DND-41 (cell line): ENCODE data around the gene GUCY1A1.

ENCODE experiments used
- EZH2 ChIP-seq: IDR thresholded peaks from 3 replicates; pipeline ENCODE4 v1.6.1; 2012; ENCODE audit warnings: borderline replicate concordance, low read depth, mild to moderate bottlenecking, moderate library complexity, low read length, inconsistent platforms; ENCODE audit not compliant: severe bottlenecking
- TF ChIP-seq, protein P1 (sequence below): IDR thresholded peaks from 2 replicates; pipeline ENCODE4 v1.5.1; 2012; ENCODE audit warnings: borderline replicate concordance, low read length, moderate library complexity, mild to moderate bottlenecking; ENCODE audit not compliant: poor library complexity, severe bottlenecking; ENCODE audit errors: extremely low read depth

- TF ChIP-seq EZH2: no peak
- TF ChIP-seq, protein P1, sequence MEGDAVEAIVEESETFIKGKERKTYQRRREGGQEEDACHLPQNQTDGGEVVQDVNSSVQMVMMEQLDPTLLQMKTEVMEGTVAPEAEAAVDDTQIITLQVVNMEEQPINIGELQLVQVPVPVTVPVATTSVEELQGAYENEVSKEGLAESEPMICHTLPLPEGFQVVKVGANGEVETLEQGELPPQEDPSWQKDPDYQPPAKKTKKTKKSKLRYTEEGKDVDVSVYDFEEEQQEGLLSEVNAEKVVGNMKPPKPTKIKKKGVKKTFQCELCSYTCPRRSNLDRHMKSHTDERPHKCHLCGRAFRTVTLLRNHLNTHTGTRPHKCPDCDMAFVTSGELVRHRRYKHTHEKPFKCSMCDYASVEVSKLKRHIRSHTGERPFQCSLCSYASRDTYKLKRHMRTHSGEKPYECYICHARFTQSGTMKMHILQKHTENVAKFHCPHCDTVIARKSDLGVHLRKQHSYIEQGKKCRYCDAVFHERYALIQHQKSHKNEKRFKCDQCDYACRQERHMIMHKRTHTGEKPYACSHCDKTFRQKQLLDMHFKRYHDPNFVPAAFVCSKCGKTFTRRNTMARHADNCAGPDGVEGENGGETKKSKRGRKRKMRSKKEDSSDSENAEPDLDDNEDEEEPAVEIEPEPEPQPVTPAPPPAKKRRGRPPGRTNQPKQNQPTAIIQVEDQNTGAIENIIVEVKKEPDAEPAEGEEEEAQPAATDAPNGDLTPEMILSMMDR: no peak
Measured at GRCh38 chr4:155673453-155673979, 6.9 kb downstream of the GUCY1A1 start.
